Sigmoid colon (tissue), 3 donors: ENCODE results near the gene ARSD.

Experiments
- CTCF ChIP-seq, 4 experiments: fragments of 450-650 bp in 3 of 4; fragments of 200-600 bp in 1 of 4; IDR thresholded peaks; one replicate each; pipeline ENCODE4 v1.5.1; 2016 to 2019; ENCODE audit warnings: antibody characterized with exemption in 4 of 4, mild to moderate bottlenecking in 3 of 4, moderate library complexity in 2 of 4
- POLR2A ChIP-seq, 2 donors: fragments of 450-650 bp; IDR thresholded peaks; one replicate each; pipeline ENCODE4 v1.6.1; 2016; ENCODE audit warnings: antibody characterized with exemption in 2 of 2, mild to moderate bottlenecking in 2 of 2, moderate library complexity in 2 of 2

- TF ChIP-seq CTCF (IDR thresholded peaks at IDR 0.05), result no peak
- no peak for TF ChIP-seq POLR2A (IDR thresholded peaks at IDR 0.05)
Observed at GRCh38 chrX:2907295-2907694, 21.8 kb downstream of the ARSD start.
